H1 (cell line): ENCODE measurements around the gene ARMC6. TPM values are rescaled to one million over a fixed set of nuclear protein-coding genes. Genes with fewer than 3 reads are reported as not detected.

ENCODE experiments used
- CTCF ChIA-PET: fragments of 300-600 bp; sonication (Branson Sonifier 250); formaldehyde crosslinking; loops from one replicate; lab custom pipeline; 2021; ENCODE audit not compliant: partially characterized antibody; lab: Charles Lee
- POLR2A ChIA-PET: fragments of 300-600 bp; sonication (Branson Sonifier 250); formaldehyde crosslinking; loops from one replicate; lab custom pipeline; 2021; ENCODE audit warnings: inconsistent platforms; ENCODE audit not compliant: partially characterized antibody; lab: Charles Lee
- DNase-seq, 2 experiments: peaks; one replicate each; pipeline versions ENCODE4 v3.0.0 to v3.0.0-alpha.2; 2010 to 2022; ENCODE audit warnings: low spot score in 2 of 2, low read depth in 1 of 2, mixed read lengths in 1 of 2
- FAIRE-seq: peaks from 2 replicates; lab custom pipeline; 2011; peaks lifted over from hg19 to GRCh38; lab: Jason Lieb, UNC
- H2AFZ ChIP-seq: 2 replicates; pipeline ENCODE4 v1.8.1; 2012; ENCODE audit warnings: low read length, inconsistent platforms
- H2AK5ac ChIP-seq: 2 replicates; pipeline ENCODE4 v1.6.1; 2013; ENCODE audit warnings: low read depth, low read length
- H2BK120ac ChIP-seq: replicated peaks from 2 replicates; pipeline ENCODE3; 2013; ENCODE audit warnings: low read depth, low read length, inconsistent platforms
- H2BK12ac ChIP-seq: 2 replicates; pipeline ENCODE4 v1.6.1; 2013; ENCODE audit warnings: low read depth, low read length
- H2BK15ac ChIP-seq: 2 replicates; pipeline ENCODE4 v1.6.1; 2013; ENCODE audit warnings: low read length
- H2BK20ac ChIP-seq: 2 replicates; pipeline ENCODE4 v1.6.1; 2013; ENCODE audit warnings: low read length
- H2BK5ac ChIP-seq: 2 replicates; pipeline ENCODE4 v1.6.1; 2013; ENCODE audit warnings: low read depth, low read length
- H3K14ac ChIP-seq: 2 replicates; pipeline ENCODE4 v1.6.1; 2013; ENCODE audit warnings: inconsistent platforms; ENCODE audit not compliant: insufficient read length
- H3K18ac ChIP-seq: 2 replicates; pipeline ENCODE4 v1.6.1; 2013; ENCODE audit warnings: low read length; ENCODE audit errors: extremely low read depth
- H3K23ac ChIP-seq: 2 replicates; pipeline ENCODE4 v1.6.1; 2013; ENCODE audit warnings: inconsistent platforms; ENCODE audit not compliant: insufficient read length
- H3K23me2 ChIP-seq: 2 replicates; pipeline ENCODE4 v1.6.1; 2013; ENCODE audit warnings: low read depth, low read length
- H3K27ac ChIP-seq: 2 replicates; pipeline ENCODE4 v1.6.1; 2011; ENCODE audit warnings: low read depth, low read length, inconsistent platforms
- H3K27me3 ChIP-seq, 4 experiments: replicated peaks in 1 of 4; 1 replicate in 1 of 4; 2 replicates in 3 of 4; pipeline versions ENCODE4 v1.6.1 to v1.8.1; 2011 to 2013; ENCODE audit warnings: low read length in 3 of 4, mild to moderate bottlenecking in 3 of 4, inconsistent platforms in 2 of 4, mixed read lengths in 2 of 4, moderate library complexity in 1 of 4; ENCODE audit not compliant: control insufficient read depth in 3 of 4, insufficient read depth in 3 of 4; ENCODE audit errors: extremely low read depth in 1 of 4
- H3K36me3 ChIP-seq, 4 experiments: 2 replicates each; pipeline versions ENCODE4 v1.6.1 to v1.8.1; 2011 to 2013; ENCODE audit warnings: mild to moderate bottlenecking in 4 of 4, low read length in 3 of 4, moderate library complexity in 2 of 4, control low read depth in 1 of 4, inconsistent platforms in 1 of 4; ENCODE audit not compliant: insufficient read depth in 4 of 4, control insufficient read depth in 2 of 4
- H3K4ac ChIP-seq: replicated peaks from 2 replicates; pipeline ENCODE3; 2013; ENCODE audit warnings: low read length, low read depth, mixed read lengths, inconsistent platforms; ENCODE audit not compliant: insufficient read length
- H3K4me1 ChIP-seq, 4 experiments: replicated peaks in 1 of 4; 1 replicate in 1 of 4; 2 replicates in 3 of 4; pipeline versions ENCODE4 v1.6.1 to v1.8.1; 2011 to 2013; ENCODE audit warnings: low read length in 3 of 4, inconsistent platforms in 2 of 4, mixed read lengths in 1 of 4; ENCODE audit not compliant: insufficient read depth in 4 of 4, control insufficient read depth in 3 of 4
- H3K4me2 ChIP-seq, 2 experiments: 2 replicates each; pipeline versions ENCODE4 v1.6.1 to v1.8.1; 2011 to 2013; ENCODE audit warnings: low read depth in 2 of 2, low read length in 2 of 2, control low read depth in 1 of 2, inconsistent platforms in 1 of 2, mild to moderate bottlenecking in 1 of 2; ENCODE audit not compliant: insufficient read depth in 1 of 2
- H3K4me3 ChIP-seq, 4 experiments: fragments of 200-600, 300-600 bp in 1 of 4; sonication (generic), shearing (Covaris generic), sonication (Bioruptor Twin) in 1 of 4; 2 replicates each; pipeline versions ENCODE4 v1.5.1 to v1.8.1; 2011 to 2016; ENCODE audit warnings: low read length in 4 of 4, low read depth in 3 of 4, control low read depth in 2 of 4, inconsistent platforms in 2 of 4, mild to moderate bottlenecking in 2 of 4, mixed read lengths in 1 of 4, moderate library complexity in 1 of 4; ENCODE audit not compliant: insufficient read depth in 2 of 4; ENCODE audit errors: extremely low read depth in 1 of 4
- H3K56ac ChIP-seq: replicated peaks from 2 replicates; pipeline ENCODE3; 2013; ENCODE audit warnings: low read depth, mild to moderate bottlenecking, mixed read lengths, low read length, inconsistent platforms; ENCODE audit not compliant: insufficient read length
- H3K79me1 ChIP-seq: 2 replicates; pipeline ENCODE4 v1.6.1; 2013; ENCODE audit warnings: low read depth, low read length, control low read depth
- H3K79me2 ChIP-seq, 2 experiments: 2 replicates each; pipeline versions ENCODE4 v1.6.1 to v1.8.1; 2012 to 2013; ENCODE audit warnings: low read length in 2 of 2, mild to moderate bottlenecking in 2 of 2, inconsistent platforms in 1 of 2; ENCODE audit not compliant: insufficient read depth in 2 of 2, control insufficient read depth in 1 of 2
- H3K9ac ChIP-seq, 4 experiments: replicated peaks in 1 of 4; 1 replicate in 1 of 4; 2 replicates in 3 of 4; pipeline versions ENCODE4 v1.6.1 to v1.8.1; 2011 to 2013; ENCODE audit warnings: low read depth in 3 of 4, low read length in 3 of 4, control low read depth in 2 of 4, mild to moderate bottlenecking in 2 of 4, moderate library complexity in 2 of 4, inconsistent platforms in 1 of 4; ENCODE audit errors: extremely low read depth in 1 of 4
- H3K9me3 ChIP-seq, 2 experiments: 2 replicates each; pipeline versions ENCODE4 v1.6.1 to v1.8.1; 2012 to 2013; ENCODE audit warnings: mild to moderate bottlenecking in 2 of 2, moderate library complexity in 2 of 2, control low read depth in 1 of 2, inconsistent platforms in 1 of 2, low read depth in 1 of 2, low read length in 1 of 2, mixed read lengths in 1 of 2; ENCODE audit not compliant: insufficient read depth in 2 of 2
- H4K20me1 ChIP-seq, 2 experiments: replicated peaks in 1 of 2; 2 replicates each; pipeline versions ENCODE3 to v1.8.1; 2011 to 2013; ENCODE audit warnings: inconsistent platforms in 2 of 2, low read length in 2 of 2, mild to moderate bottlenecking in 1 of 2; ENCODE audit not compliant: insufficient read depth in 2 of 2, control insufficient read depth in 1 of 2
- H4K5ac ChIP-seq: 2 replicates; pipeline ENCODE4 v1.6.1; 2013; ENCODE audit warnings: low read length, low read depth, mixed read lengths, inconsistent platforms; ENCODE audit not compliant: insufficient read length
- H4K8ac ChIP-seq: 2 replicates; pipeline ENCODE4 v1.8.0; 2013; ENCODE audit warnings: mild to moderate bottlenecking, moderate library complexity, low read length, inconsistent platforms; ENCODE audit not compliant: insufficient read depth; ENCODE audit errors: extremely low read depth
- H4K91ac ChIP-seq: replicated peaks from 2 replicates; pipeline ENCODE3; 2013; ENCODE audit warnings: low read length, mixed read lengths, inconsistent platforms; ENCODE audit not compliant: insufficient read length
- CHD2 ChIP-seq: IDR thresholded peaks from 2 replicates; pipeline ENCODE4 v1.6.1; 2012; ENCODE audit warnings: low read length, improper control_type of control experiment
- CTCF ChIP-seq, 3 experiments: IDR thresholded peaks; 1 replicate in 2 of 3; 2 replicates in 1 of 3; pipeline versions ENCODE4 v1.5.1 to v1.6.1; 2011; ENCODE audit warnings: low read length in 3 of 3, mild to moderate bottlenecking in 3 of 3, inconsistent platforms in 2 of 3, low read depth in 1 of 3, moderate library complexity in 1 of 3; ENCODE audit not compliant: insufficient read depth in 1 of 3; ENCODE audit errors: control extremely low read depth in 1 of 3
- GABPA ChIP-seq: IDR thresholded peaks from 2 replicates; pipeline ENCODE4 v1.6.1; 2011; ENCODE audit warnings: mild to moderate bottlenecking, low read length, moderate library complexity, borderline replicate concordance; ENCODE audit not compliant: insufficient read depth
- PHF8 ChIP-seq: fragments of 200-600 bp; sonication (generic); conservative IDR thresholded peaks from 2 replicates; pipeline ENCODE4 v1.7.1; 2012; ENCODE audit warnings: low read depth, mild to moderate bottlenecking, inconsistent platforms, low read length, moderate library complexity
- RNF2 ChIP-seq: fragments of 200-900, 300-1000 bp; sonication (generic); IDR thresholded peaks from 2 replicates; pipeline ENCODE4 v1.7.1; 2016; ENCODE audit warnings: borderline replicate concordance, low read depth, mild to moderate bottlenecking, antibody characterized with exemption, low read length; ENCODE audit not compliant: poor library complexity, severe bottlenecking; ENCODE audit errors: missing control alignments
- TAF1 ChIP-seq: IDR thresholded peaks from 2 replicates; pipeline ENCODE4 v1.6.1; 2011; ENCODE audit warnings: mild to moderate bottlenecking, low read depth, low read length
- WGBS, 2 experiments: shearing (Covaris generic) in 1 of 2; methylation state at CpG; one replicate each; pipeline versions ENCODE4 v1.1.6 to v1.1.7; 2013 to 2015; ENCODE audit warnings: low lambda C conversion rate in 2 of 2, mixed read lengths in 2 of 2, inconsistent platforms in 1 of 2, low coverage in 1 of 2, missing lambda C conversion rate in 1 of 2; ENCODE audit not compliant: insufficient replicate concordance in 2 of 2, insufficient coverage in 1 of 2, insufficient read length in 1 of 2; ENCODE audit errors: extremely low coverage in 1 of 2, missing lambda C conversion rate in 1 of 2; 5-methylcytosine and 5-hydroxymethylcytosine counted together
- polyA plus RNA-seq, 7 experiments: library from polyadenylated mRNA; depleted of rRNA in 3 of 7; stranded (reverse) in 5 of 7; unstranded in 2 of 7; fragments of >200 nt in 5 of 7; fragments of 200-250 nt in 2 of 7; gene quantifications; 1 replicate in 5 of 7; 2 replicates in 1 of 7; 4 replicates in 1 of 7; pipeline versions ENCODE4 v1.2.1 to v1.2.3, GENCODE V29; 2011 to 2013; ENCODE audit warnings: missing spikeins in 2 of 7, mixed read lengths in 2 of 7
- total RNA-seq: library from RNA; stranded (reverse); fragmentation: NEBNext Ultra II Directional; extraction: Animal tissue kit (Norgen Biotek cat#: 25700); gene quantifications from 2 replicates; pipeline ENCODE4 v1.2.1, GENCODE V29; 2021
- TF ChIP-seq, protein P1 (sequence below): IDR thresholded peaks from 2 replicates; pipeline ENCODE4 v1.6.1; 2011; ENCODE audit warnings: low read length, improper control_type of control experiment
- TF ChIP-seq, protein P2 (sequence below): IDR thresholded peaks from 2 replicates; pipeline ENCODE4 v1.6.1; 2011; ENCODE audit warnings: low read depth, mild to moderate bottlenecking, low read length; ENCODE audit not compliant: insufficient read depth

ARMC6 gene
- total and polyA plus RNA-seq, 2 of the 8 experiments (the other 6 are each of a cell fraction or from before 2014, with no cell fraction given), result 67.1 to 68.3 TPM

DNA sequence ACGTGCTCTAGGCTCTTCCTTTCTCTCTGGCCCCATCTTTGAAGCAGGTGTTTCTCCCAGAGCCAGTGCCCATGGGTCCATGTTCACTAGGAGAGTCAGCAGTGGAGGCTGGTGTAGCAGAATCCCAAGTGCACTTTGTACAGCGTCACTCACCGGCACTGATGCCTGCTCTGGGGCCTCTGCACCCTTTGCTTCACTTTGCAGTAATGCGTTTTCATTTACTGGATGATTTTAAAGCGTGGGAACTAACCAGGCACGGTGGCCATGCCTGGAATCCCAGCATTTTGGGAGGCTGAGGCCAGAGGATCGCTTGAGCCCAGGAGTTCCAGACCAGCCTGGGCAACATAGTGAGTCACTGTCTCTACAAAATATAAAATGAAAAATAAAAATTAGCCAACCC lies 61.1 kb downstream of the ARMC6 start:
- Histone ChIP-seq H3K4me3 (no peak overlapping the region), H3K9ac (no peak overlapping the region), H3K56ac (no peak overlapping the region), H2AFZ (no peak overlapping the region), H3K14ac (no peak overlapping the region), H3K79me1 (no peaks in the 10 kb centered on the region; the same call in 1 of the 2 replicates), H4K5ac (no peak overlapping the region), H3K23me2 (no peaks in the 10 kb centered on the region), H3K27ac (no peak overlapping the region), H2BK15ac (peak overlapping the region; percentile 48; the same call in 1 of the 2 replicates), H4K91ac (no peak overlapping the region), H3K4me1 (peaks cover 9 to 14% (median 11%) of the 10 kb centered on the region in 4 experiments), H4K8ac (no peak overlapping the region), H3K79me2 (no peaks in the 10 kb centered on the region), H2BK20ac (no peak overlapping the region), H2BK12ac (peak overlapping the region; percentile 77; the same call in 1 of the 2 replicates), H2AK5ac (no peak overlapping the region; the same call in 1 of the 2 replicates), H3K4ac (no peak overlapping the region), H3K9me3 (no peaks in the 10 kb centered on the region), H3K18ac (no peak overlapping the region), H2BK120ac (no peak overlapping the region), H4K20me1 (no peaks in the 10 kb centered on the region), H3K27me3 (peaks cover 0 to 2% (median 0%) of the 10 kb centered on the region in 4 experiments; a peak in 2 of 7 replicates), H3K23ac (no peak overlapping the region), H2BK5ac (no peak overlapping the region), H3K4me2 (no peak overlapping the region), H3K36me3 (no peaks in the 10 kb centered on the region)
- CTCF ChIA-PET, result interaction anchor here (0.6 to 0.8 kb wide), 2 partner anchors 32 to 51 kb away, joined by 3 read pairs; no protein-coding TSS in a partner anchor
- DNase-seq (no peak), FAIRE-seq (no peak)
- POLR2A ChIA-PET, result interaction anchor here (1.0 to 2.4 kb wide), 2 partner anchors 11 to 20 kb away, joined by 3 to 16 read pairs; no protein-coding TSS in a partner anchor
- 92% methylated on average over 7 of the region's 7 CpGs; no CpG with 5 or more reads in 1 of the 2 experiments for WGBS, 2 experiments
- TF ChIP-seq, protein P1, sequence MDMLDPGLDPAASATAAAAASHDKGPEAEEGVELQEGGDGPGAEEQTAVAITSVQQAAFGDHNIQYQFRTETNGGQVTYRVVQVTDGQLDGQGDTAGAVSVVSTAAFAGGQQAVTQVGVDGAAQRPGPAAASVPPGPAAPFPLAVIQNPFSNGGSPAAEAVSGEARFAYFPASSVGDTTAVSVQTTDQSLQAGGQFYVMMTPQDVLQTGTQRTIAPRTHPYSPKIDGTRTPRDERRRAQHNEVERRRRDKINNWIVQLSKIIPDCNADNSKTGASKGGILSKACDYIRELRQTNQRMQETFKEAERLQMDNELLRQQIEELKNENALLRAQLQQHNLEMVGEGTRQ, result no peak
- no peak for TF ChIP-seq TAF1
- TF ChIP-seq, protein P2, sequence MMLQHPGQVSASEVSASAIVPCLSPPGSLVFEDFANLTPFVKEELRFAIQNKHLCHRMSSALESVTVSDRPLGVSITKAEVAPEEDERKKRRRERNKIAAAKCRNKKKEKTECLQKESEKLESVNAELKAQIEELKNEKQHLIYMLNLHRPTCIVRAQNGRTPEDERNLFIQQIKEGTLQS, result no peak
- TF ChIP-seq RNF2, result no peak
- no peak for TF ChIP-seq PHF8
- no peak for TF ChIP-seq CTCF (IDR thresholded peaks at IDR 0.05; ENCODE audit: control extremely low read depth in 1 of 3, insufficient read depth in 1 of 3, low read depth in 1 of 3, low read length in 3 of 3)
- no peak for TF ChIP-seq CHD2
- no peak for TF ChIP-seq GABPA
